H1 (cell line): ENCODE measurements around the gene MRTFB. TPM values are rescaled to one million over a fixed set of nuclear protein-coding genes. Genes with fewer than 3 reads are reported as not detected.

ENCODE experiments used
- PHF8 ChIP-seq: fragments of 200-600 bp; sonication (generic); conservative IDR thresholded peaks from 2 replicates; pipeline ENCODE4 v1.7.1; 2012; ENCODE audit warnings: low read depth, mild to moderate bottlenecking, inconsistent platforms, low read length, moderate library complexity
- SIRT6 ChIP-seq: IDR thresholded peaks from one replicate; pipeline ENCODE4 v1.7.1; 2012; ENCODE audit warnings: low read length, inconsistent platforms
- polyA plus RNA-seq, 7 experiments: library from polyadenylated mRNA; depleted of rRNA in 3 of 7; stranded (reverse) in 5 of 7; unstranded in 2 of 7; fragments of >200 nt in 5 of 7; fragments of 200-250 nt in 2 of 7; gene quantifications; 1 replicate in 5 of 7; 2 replicates in 1 of 7; 4 replicates in 1 of 7; pipeline versions ENCODE4 v1.2.1 to v1.2.3, GENCODE V29; 2011 to 2013; ENCODE audit warnings: missing spikeins in 2 of 7, mixed read lengths in 2 of 7
- total RNA-seq: library from RNA; stranded (reverse); fragmentation: NEBNext Ultra II Directional; extraction: Animal tissue kit (Norgen Biotek cat#: 25700); gene quantifications from 2 replicates; pipeline ENCODE4 v1.2.1, GENCODE V29; 2021

Gene MRTFB
- total and polyA plus RNA-seq, 2 of the 8 experiments (the other 6 are each of a cell fraction or from before 2014, with no cell fraction given): 13.5 to 34.9 TPM

DNA sequence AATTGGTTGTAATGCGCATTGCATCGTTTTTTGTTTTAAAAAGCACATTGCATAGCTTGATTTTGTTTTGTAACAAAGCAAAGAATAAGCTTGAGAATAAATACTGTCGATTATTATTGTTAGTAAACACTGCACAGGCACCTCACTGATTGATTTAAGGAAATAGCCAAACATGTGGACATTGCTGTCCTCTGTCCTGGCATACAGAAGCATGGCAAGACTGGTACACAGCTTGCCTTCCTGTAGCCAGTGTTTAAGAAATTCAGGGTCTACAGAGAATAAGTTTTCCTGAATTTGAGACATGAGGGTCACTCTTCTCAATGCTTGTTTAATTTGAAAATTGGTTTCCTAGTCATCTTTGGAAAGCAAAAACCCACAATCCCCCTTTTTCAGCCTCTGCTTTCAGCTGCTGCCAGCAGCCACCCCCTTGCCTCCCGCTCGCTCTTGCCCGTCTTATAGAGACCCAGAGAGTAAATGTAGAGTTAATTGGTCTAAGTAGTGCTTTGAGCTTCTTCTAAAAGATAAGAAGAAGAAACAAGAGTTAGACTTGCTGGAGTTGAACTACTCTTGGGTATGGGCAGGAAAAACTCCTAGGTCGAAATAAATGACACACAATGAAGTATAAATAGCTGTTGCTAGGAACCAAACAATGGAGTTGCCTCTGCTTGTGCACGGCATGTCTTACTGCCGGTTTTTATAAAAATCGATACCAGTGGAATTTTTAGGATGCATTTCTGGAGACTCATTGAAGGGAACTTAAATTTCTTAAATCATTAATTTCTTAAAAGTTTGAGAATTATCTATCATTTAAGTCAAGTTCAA is 116.6 kb downstream of the MRTFB start (continued):
- TF ChIP-seq PHF8 (no peak), SIRT6 (no peak)
